NCI-H2196 (cell line): ENCODE results near the gene HLA-DMB.
A peak's percentile ranks its signal among the peaks of the same experiment; 100 is the strongest.

Experiments
- DNase-seq: peaks from one replicate; lab custom pipeline; 2025; ENCODE audit not compliant: unreplicated experiment; lab: John Stamatoyannopoulos, UW

HLA-DMB gene

DNA sequence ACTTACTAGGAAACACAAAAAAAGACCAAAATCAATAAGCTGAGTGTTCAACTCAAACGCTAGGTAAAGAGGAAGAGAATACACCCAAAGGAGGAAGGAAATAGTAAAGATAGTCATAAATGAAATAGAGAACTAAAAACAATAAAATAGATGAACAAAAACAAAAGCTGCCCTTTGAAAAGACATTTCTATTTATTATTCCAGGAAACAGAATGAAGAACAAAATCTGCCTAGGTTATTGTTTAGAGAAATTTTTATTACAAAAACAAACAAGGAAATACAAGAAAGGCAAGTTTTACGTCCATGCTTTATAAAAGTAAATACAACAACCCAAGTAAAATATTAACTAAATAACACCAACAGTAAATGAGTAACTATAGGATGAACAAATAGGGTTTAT lies 20.1 kb downstream of the HLA-DMB start:
- no peak for DNase-seq

DNA sequence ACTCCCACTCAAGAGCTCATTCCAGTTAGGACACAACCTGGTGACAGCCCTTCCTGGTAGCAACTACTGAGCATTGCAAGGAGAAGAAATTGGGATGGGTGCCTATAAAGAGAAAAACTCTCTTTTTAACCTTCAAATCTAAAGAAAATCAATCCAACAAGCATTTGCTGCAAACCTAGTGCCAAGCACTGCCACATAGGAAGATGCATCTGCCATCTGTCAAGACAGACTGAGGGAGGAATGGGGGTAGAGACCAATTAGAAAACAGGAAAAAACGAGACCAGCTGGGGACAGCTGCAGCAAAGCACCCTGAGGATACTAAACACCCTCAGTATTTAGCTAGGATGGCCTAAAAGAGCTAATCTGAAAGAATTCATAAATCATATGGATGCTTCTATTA lies 27.9 kb downstream of the HLA-DMB start:
- no peak for DNase-seq

DNA sequence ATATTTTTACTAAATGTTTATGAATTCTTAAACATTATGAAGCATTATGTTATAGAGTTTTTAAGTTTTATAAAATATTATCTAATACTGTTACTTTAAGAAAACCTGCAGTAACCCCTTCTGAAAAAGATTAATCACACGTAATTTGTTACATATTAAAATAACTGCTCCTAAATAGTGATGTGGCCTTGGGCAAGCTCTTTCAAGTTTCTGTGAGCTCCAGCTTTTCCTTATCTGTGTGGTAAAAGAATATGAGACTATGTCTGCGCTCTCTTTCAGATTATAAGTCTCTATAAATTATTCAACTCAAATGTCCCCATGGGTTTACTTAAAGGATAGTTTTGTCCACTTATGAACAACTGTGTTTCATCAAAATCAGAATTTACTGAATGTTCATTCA lies 31.9 kb downstream of the HLA-DMB start:
- no peak for DNase-seq

DNA sequence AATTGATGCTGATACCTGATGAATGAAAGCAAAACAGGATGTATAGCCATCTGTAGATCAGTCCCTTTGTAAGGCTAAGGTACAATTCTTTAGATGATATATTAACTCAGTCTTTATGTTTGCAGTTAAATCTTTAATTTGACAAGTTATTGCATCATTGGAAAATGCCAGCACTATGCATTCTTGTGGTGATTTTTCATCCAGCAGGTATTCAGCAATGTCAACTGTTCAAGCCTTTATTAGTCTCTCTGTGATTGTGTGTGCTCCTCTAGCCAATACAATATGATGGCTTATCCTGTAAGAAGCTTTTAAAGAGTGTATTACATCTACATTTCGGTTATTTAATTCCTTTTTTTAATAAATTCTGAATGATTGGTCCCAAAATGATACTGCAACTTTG lies 34.3 kb downstream of the HLA-DMB start:
- DNase-seq, result no peak

DNA sequence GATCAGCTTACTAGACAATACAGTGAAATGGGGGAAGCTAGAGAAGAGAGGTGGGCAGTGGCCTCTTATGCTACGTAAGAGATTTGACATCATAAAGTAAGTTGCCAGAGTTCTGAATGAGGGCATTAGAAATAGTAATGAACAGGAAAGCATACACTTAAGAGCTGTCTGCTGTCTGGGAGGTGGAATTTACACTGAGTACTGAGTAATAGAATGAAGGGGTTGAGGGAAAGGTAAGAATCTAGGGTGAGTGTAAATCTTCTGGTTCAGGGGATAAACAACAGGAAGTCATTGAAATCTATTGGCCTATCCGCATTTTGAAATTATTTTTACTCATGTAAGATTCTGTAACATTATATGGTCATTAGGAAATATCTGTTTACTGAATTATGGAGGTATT lies 35.8 kb downstream of the HLA-DMB start:
- DNase-seq, result no peak

DNA sequence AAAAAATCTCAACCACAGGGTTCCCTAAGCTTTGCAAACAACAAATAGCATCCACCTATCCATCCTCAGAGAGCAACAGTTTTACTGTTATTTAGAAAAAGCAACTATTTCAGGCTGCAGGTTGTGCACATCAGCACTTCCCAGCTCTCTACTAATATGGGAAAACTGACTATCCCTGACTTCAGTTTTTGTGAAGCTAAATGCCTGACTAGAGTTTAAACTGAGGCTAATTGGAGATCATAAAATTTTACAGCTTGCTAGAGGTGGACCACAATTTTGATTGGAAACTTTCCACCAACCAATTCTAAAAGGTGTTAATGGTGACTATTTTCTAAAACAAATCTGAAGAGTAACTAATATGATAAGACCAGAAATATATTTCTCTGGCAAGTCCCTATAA lies 36.9 kb downstream of the HLA-DMB start:
- DNase-seq, result no peak

DNA sequence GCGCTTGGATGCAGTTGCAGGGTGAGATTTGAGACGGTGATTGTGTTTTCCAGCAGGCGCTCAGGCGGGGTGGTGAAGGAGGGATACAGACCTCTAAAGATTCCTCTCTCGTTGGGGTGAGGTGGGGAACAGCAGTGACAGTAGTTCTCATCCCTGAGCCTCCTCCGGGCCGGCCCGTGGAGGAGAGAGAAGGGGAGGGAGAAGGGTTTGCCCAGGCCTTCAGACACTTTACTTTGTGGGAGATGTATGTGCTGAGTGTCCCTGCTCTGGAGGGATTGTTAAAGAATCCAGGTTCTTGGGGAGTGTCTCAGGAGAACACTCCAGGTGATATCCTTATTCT lies 45.9 kb downstream of the HLA-DMB start:
- DNase-seq, result no peak

DNA sequence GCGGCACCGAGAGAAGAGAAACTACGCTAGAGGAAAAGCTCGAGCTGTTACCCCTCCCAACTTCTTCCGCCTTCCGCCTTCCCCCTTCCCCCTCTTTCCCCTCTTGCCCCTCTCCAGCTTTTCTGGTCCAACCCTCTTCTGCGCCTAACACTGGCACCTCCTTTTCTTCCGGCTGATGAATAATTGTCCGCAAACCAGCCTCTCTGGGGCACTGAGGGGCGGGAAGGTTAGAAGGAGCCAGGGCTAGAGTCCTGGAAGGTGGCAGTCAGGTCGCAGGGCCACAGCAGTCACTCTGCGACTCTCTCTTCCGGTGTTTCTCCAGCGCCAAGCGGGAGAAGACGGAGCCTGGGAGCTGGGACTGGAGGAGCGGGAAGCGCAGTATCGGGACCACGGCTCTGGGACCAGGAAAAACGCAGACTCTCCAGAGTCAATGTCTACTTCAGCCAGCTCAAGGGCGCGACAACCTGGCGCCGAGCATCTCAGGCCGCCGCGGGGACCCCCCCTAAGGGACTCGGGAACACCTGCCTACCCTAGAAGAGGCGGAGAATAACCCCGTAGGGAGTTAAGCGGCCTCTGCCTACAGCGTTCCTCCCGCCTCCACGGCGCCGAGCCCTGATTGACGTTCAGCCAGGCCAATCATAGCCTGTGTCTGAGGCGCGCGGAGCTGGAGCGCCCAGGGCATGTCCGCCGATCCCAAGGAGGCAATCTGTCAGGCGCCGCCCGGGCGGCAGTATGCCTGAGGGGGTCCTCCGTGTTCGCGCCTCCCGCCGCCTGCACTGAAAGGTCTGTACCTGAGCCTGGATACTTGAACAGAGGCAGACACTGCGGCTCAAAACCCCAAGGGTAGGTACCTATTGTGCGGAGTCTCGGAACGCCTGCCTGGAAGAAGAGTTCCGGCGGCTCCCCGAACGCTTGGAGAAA lies 46.5 kb downstream of the HLA-DMB start:
- peak; percentile 96 for DNase-seq

DNA sequence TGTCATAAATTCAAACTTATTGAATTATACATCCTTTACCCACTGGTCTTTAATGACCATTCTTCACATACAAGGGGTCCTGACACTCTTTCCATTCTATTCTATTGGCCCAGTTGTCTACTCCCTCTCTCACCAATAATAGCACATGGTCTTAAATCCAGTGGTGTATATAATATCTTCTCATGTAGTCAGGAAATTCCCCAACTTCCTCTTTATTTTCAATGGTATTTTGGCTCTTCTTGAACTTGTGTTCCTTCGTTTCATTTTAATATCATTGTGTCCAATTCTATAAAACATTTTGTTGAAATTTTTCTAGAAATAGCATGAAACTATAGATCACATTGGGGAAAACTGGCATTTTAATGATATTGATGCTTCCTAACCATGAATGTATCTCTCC lies 50.0 kb downstream of the HLA-DMB start:
- no peak for DNase-seq

DNA sequence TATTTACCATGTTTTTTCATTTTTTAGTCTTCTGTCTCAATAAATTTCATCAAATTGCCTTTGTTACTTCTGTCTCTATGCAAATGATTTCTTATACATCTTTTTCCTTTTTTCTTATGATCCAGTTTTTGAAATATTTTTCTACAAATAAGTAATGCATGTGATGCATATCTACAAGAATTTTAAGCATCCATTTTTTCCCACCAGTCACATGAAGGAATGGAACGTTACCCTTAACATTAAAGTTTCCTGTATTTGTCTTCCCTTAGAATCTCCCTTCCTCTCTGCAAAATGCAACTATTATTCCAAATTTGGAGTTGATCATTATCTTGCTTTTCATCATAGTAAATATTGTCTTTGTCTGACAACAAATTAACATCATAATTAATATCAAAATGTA lies 51.3 kb downstream of the HLA-DMB start:
- DNase-seq, result no peak

DNA sequence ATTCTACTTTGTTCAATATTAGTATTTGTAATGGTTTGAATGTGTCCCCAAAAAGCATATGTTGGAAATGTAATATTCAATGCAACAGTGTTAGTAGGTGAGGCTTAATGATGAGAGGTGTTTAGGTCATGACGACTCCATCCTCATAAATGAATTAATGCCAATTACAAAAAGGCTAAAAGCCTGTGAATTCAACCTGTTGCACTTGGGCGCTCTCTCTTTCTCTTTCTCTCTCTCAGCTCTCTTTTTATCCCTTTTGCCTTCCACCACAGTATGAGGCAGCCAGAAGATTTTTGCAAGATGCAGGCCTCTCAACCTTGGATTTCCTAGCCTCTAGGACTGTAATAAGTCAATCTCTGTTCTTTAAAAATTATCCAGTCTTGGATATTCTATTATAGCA lies 52.3 kb downstream of the HLA-DMB start:
- no peak for DNase-seq

DNA sequence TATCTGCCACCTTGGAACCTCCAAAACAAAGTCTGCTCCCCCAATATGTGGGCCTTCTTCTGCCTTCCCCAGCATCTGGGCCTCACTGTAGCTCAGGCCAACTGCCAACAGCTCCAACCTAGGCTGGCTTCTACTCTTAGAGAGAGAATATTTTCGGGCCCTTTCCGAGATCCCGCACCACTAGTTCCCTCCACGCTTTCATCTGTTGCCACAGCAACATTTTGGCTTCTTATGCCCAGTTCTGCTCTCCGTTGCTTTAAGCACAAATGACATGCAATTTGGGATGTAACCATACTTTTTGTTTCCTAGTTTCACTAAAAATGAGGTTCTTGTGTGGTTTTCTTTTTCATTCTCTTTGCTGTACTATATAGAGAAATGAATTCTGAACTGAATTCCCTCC lies 53.2 kb downstream of the HLA-DMB start:
- DNase-seq, result no peak

DNA sequence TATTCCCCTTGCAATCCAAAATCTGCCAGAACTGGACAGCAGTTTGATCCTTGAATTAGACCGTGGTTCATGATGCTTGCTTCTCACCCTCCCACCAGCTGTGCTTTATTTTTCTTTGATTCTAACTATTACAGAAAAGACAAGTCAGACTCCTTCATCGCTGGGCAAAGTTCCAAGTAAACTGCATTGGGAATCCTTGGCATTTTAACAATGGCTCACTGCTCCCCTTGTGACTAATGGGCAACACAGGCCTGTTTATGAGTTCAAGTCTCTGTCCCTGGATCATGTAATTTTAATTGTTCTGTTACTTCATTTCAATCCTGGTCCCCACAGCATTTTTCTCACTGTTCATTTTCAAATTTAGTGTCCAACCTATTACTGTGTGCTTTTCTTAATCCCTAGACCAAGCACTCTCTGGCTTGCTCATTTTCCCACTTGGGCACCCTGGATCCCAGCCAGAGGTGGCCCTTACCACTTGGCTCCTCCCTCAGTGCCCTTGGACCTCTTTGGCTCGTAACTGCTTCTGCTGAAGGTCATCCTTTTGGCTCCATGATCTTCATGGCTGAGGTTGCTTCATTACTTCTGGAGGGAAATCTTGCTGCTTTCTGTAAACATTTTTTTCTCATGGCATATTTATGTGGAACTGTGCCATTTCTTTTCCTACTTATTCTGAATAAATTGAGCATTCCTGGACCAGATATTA lies 54.0 kb downstream of the HLA-DMB start:
- DNase-seq, result no peak

DNA sequence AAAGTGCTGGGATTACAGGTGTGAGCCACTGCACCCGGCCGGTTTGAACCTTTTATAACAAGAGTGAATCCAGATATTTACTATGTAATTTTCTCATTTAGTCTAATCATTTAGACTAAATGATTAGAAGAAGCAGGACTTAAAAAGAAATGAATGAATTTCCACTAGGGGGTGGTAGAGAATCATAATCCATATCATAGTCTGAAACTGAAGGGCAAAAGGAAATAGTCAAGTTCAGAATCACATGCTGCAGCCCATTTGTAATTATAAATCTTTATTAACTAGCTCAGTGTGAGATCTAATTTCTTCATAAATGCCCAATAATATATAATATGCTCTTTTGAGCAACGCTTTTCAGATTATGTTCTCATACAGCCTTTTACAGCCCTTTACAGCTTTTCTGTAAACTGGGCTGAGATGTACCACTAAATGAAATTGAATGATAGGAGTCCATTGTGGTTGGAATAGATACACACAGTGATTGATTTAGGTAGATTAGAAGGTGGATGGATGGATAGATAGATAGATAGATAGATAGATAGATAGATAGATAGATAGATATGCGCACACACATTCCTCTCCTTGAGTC lies 55.0 kb downstream of the HLA-DMB start:
- peak; percentile 87 for DNase-seq
